SK-N-SH treated with all-trans-retinoic acid at 6 μM for 48 hours (cell line): ENCODE measurements around the gene CENPL.
A peak's percentile ranks its signal among the peaks of the same experiment; 100 is the strongest.

ENCODE experiments used
- ATAC-seq: fragments of 200-7000 bp; cut with Tn5 transposase; 3 replicates; pipeline ENCODE4 v1.9.1; 2020; ENCODE audit warnings: mild to moderate bottlenecking, moderate library complexity
- ARNTL ChIP-seq: fragments of 450-650 bp; formaldehyde crosslinking; IDR thresholded peaks from 2 replicates; pipeline ENCODE4 v1.5.0; 2020; ENCODE audit warnings: low read depth, mild to moderate bottlenecking, moderate library complexity, borderline replicate concordance
- BACH2 ChIP-seq: fragments of 250-450 bp; sonication (Bioruptor Pico); IDR thresholded peaks from 2 replicates; pipeline ENCODE4 v1.9.0; 2021; ENCODE audit warnings: mild to moderate bottlenecking, borderline replicate concordance
- CSDC2 ChIP-seq: fragments of 250-450 bp; sonication (Bioruptor Pico); IDR thresholded peaks from 2 replicates; pipeline ENCODE4 v1.5.0; 2020; ENCODE audit warnings: mild to moderate bottlenecking, moderate library complexity
- ESRRG ChIP-seq: fragments of 250-450 bp; sonication (Bioruptor Pico); IDR thresholded peaks from 2 replicates; pipeline ENCODE4 v1.6.1; 2021; ENCODE audit warnings: mild to moderate bottlenecking
- GLIS3 ChIP-seq: fragments of 250-450 bp; sonication (Bioruptor Pico); IDR thresholded peaks from 2 replicates; pipeline ENCODE4 v1.5.0; 2020; ENCODE audit warnings: mild to moderate bottlenecking, moderate library complexity
- ISL1 ChIP-seq: fragments of 250-450 bp; sonication (Bioruptor Pico); IDR thresholded peaks from 2 replicates; pipeline ENCODE4 v2.1.2; 2022; ENCODE audit warnings: mild to moderate bottlenecking, moderate library complexity
- OSR1 ChIP-seq: fragments of 250-450 bp; sonication (Bioruptor Pico); IDR thresholded peaks from 2 replicates; pipeline ENCODE4 v1.8.0; 2022; ENCODE audit warnings: moderate library complexity, mild to moderate bottlenecking, inconsistent platforms
- POU6F1 ChIP-seq: fragments of 250-450 bp; sonication (Bioruptor Pico); IDR thresholded peaks from 2 replicates; pipeline ENCODE4 v1.8.0; 2021; ENCODE audit warnings: low read depth, mild to moderate bottlenecking, moderate library complexity, borderline replicate concordance
- PPARA ChIP-seq: fragments of 250-450 bp; sonication (Bioruptor Pico); IDR thresholded peaks from 2 replicates; pipeline ENCODE4 v1.5.0; 2020; ENCODE audit warnings: mild to moderate bottlenecking, borderline replicate concordance
- RARB ChIP-seq: fragments of 250-450 bp; sonication (Bioruptor Pico); IDR thresholded peaks from 2 replicates; pipeline ENCODE4 v1.8.0; 2021; ENCODE audit warnings: mild to moderate bottlenecking, moderate library complexity
- SNAI2 ChIP-seq: fragments of 250-450 bp; sonication (Bioruptor Pico); IDR thresholded peaks from 2 replicates; pipeline ENCODE4 v1.5.0; 2020; ENCODE audit warnings: mild to moderate bottlenecking, moderate library complexity
- TCF4 ChIP-seq: fragments of 250-450 bp; sonication (Bioruptor Pico); IDR thresholded peaks from 2 replicates; pipeline ENCODE4 v1.8.0; 2021; ENCODE audit warnings: mild to moderate bottlenecking, moderate library complexity, borderline replicate concordance
- TOX ChIP-seq: fragments of 250-450 bp; sonication (Bioruptor Pico); IDR thresholded peaks from 2 replicates; pipeline ENCODE4 v1.8.0; 2021; ENCODE audit warnings: mild to moderate bottlenecking, moderate library complexity, borderline replicate concordance
- TSHZ2 ChIP-seq: fragments of 250-450 bp; sonication (Bioruptor Pico); IDR thresholded peaks from 2 replicates; pipeline ENCODE4 v1.5.0; 2020; ENCODE audit warnings: mild to moderate bottlenecking, moderate library complexity
- ZC3H10 ChIP-seq: fragments of 250-450 bp; sonication (Bioruptor Pico); IDR thresholded peaks from 2 replicates; pipeline ENCODE4 v1.5.1; 2021; ENCODE audit warnings: mild to moderate bottlenecking, moderate library complexity
- ZFP3 ChIP-seq: fragments of 250-450 bp; sonication (Bioruptor Pico); IDR thresholded peaks from 2 replicates; pipeline ENCODE4 v1.5.0; 2020; ENCODE audit warnings: mild to moderate bottlenecking, moderate library complexity
- ZFP30 ChIP-seq: fragments of 450-650 bp; formaldehyde crosslinking; IDR thresholded peaks from 2 replicates; pipeline ENCODE4 v1.5.0; 2022; ENCODE audit warnings: mild to moderate bottlenecking, moderate library complexity
- ZNF565 ChIP-seq: fragments of 450-650 bp; formaldehyde crosslinking; conservative IDR thresholded peaks from 2 replicates; pipeline ENCODE4 v1.5.0; 2020; ENCODE audit warnings: low read depth, mild to moderate bottlenecking, moderate library complexity
- ZNF70 ChIP-seq: fragments of 450-650 bp; formaldehyde crosslinking; IDR thresholded peaks from 2 replicates; pipeline ENCODE4 v1.5.0; 2020; ENCODE audit warnings: mild to moderate bottlenecking, moderate library complexity
- ZNF8 ChIP-seq: fragments of 450-650 bp; formaldehyde crosslinking; IDR thresholded peaks from 2 replicates; pipeline ENCODE4 v1.5.0; 2020; ENCODE audit warnings: mild to moderate bottlenecking, moderate library complexity
- TF ChIP-seq, protein P1 (sequence below): fragments of 250-450 bp; sonication (Bioruptor Pico); IDR thresholded peaks from 2 replicates; pipeline ENCODE4 v1.8.0; 2020; ENCODE audit warnings: mild to moderate bottlenecking, moderate library complexity, borderline replicate concordance
- TF ChIP-seq, protein P2 (sequence below): fragments of 250-450 bp; sonication (Bioruptor Pico); IDR thresholded peaks from 2 replicates; pipeline ENCODE4 v1.5.1; 2020; ENCODE audit warnings: low read depth, mild to moderate bottlenecking, moderate library complexity
- TF ChIP-seq, protein P3 (sequence below): fragments of 250-450 bp; sonication (Bioruptor Pico); IDR thresholded peaks from 2 replicates; pipeline ENCODE4 v1.5.1; 2021; ENCODE audit warnings: mild to moderate bottlenecking, moderate library complexity

The CENPL gene

GRCh38 chr1:173864179-173864867, 39.6 kb upstream of the CENPL start:
- TF ChIP-seq TOX (CRISPR knock-in tag) (peak; percentile 39; the same call in 1 of the 2 replicates), GLIS3 (CRISPR knock-in tag) (0 out of 2 replicates have a peak, but pooled peaks have one; percentile 12), ZFP3 (CRISPR knock-in tag) (no peak), ZNF70 (CRISPR knock-in tag) (no peak), BACH2 (no peak), ZNF8 (no peak), ZC3H10 (CRISPR knock-in tag) (peak; percentile 57), OSR1 (CRISPR knock-in tag) (no peak), ESRRG (CRISPR knock-in tag) (no peak)
- TF ChIP-seq, protein P1, sequence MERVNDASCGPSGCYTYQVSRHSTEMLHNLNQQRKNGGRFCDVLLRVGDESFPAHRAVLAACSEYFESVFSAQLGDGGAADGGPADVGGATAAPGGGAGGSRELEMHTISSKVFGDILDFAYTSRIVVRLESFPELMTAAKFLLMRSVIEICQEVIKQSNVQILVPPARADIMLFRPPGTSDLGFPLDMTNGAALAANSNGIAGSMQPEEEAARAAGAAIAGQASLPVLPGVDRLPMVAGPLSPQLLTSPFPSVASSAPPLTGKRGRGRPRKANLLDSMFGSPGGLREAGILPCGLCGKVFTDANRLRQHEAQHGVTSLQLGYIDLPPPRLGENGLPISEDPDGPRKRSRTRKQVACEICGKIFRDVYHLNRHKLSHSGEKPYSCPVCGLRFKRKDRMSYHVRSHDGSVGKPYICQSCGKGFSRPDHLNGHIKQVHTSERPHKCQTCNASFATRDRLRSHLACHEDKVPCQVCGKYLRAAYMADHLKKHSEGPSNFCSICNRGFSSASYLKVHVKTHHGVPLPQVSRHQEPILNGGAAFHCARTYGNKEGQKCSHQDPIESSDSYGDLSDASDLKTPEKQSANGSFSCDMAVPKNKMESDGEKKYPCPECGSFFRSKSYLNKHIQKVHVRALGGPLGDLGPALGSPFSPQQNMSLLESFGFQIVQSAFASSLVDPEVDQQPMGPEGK (CRISPR knock-in tag): no peak
- TF ChIP-seq, protein P2, sequence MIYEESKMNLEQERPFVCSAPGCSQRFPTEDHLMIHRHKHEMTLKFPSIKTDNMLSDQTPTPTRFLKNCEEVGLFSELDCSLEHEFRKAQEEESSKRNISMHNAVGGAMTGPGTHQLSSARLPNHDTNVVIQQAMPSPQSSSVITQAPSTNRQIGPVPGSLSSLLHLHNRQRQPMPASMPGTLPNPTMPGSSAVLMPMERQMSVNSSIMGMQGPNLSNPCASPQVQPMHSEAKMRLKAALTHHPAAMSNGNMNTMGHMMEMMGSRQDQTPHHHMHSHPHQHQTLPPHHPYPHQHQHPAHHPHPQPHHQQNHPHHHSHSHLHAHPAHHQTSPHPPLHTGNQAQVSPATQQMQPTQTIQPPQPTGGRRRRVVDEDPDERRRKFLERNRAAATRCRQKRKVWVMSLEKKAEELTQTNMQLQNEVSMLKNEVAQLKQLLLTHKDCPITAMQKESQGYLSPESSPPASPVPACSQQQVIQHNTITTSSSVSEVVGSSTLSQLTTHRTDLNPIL (CRISPR knock-in tag): no peak
- ATAC-seq: no peak

- ATAC-seq: no peak
- TF ChIP-seq ZFP3 (CRISPR knock-in tag) (no peak), ZNF8 (no peak), ZNF565 (CRISPR knock-in tag) (no peak), BACH2 (no peak), OSR1 (CRISPR knock-in tag) (no peak), TCF4 (CRISPR knock-in tag) (no peak), GLIS3 (CRISPR knock-in tag) (0 out of 2 replicates have a peak, but pooled peaks have one; percentile 50), PPARA (CRISPR knock-in tag) (no peak), RARB (CRISPR knock-in tag) (no peak), TSHZ2 (no peak), ZNF70 (CRISPR knock-in tag) (no peak), ZFP30 (CRISPR knock-in tag) (no peak), ARNTL (CRISPR knock-in tag) (no peak), POU6F1 (CRISPR knock-in tag) (0 out of 2 replicates have a peak, but pooled peaks have one; percentile 9), SNAI2 (no peak), CSDC2 (no peak), ESRRG (CRISPR knock-in tag) (peak; percentile 82), ZC3H10 (CRISPR knock-in tag) (peak; percentile 48; the same call in 1 of the 2 replicates), TOX (CRISPR knock-in tag) (peak; percentile 39; the same call in 1 of the 2 replicates), ISL1 (no peak)
- TF ChIP-seq, protein P1 (CRISPR knock-in tag): peak; percentile 40; the same call in 1 of the 2 replicates
- TF ChIP-seq, protein P3, sequence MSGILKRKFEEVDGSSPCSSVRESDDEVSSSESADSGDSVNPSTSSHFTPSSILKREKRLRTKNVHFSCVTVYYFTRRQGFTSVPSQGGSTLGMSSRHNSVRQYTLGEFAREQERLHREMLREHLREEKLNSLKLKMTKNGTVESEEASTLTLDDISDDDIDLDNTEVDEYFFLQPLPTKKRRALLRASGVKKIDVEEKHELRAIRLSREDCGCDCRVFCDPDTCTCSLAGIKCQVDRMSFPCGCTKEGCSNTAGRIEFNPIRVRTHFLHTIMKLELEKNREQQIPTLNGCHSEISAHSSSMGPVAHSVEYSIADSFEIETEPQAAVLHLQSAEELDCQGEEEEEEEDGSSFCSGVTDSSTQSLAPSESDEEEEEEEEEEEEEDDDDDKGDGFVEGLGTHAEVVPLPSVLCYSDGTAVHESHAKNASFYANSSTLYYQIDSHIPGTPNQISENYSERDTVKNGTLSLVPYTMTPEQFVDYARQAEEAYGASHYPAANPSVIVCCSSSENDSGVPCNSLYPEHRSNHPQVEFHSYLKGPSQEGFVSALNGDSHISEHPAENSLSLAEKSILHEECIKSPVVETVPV: peak; percentile 62; the same call in 1 of the 2 replicates
- TF ChIP-seq, protein P2 (CRISPR knock-in tag): no peak
Measured at GRCh38 chr1:173863224-173864161, 38.8 kb upstream of the CENPL start.
